HG03460 (cell line): ENCODE results near the gene UGT1A5.

Experiments used
- ATAC-seq: cut with Tn5 transposase; IDR thresholded peaks from one replicate; pipeline ENCODE4 v1.9.1; 2021; ENCODE audit not compliant: unreplicated experiment

UGT1A5 gene

DNA sequence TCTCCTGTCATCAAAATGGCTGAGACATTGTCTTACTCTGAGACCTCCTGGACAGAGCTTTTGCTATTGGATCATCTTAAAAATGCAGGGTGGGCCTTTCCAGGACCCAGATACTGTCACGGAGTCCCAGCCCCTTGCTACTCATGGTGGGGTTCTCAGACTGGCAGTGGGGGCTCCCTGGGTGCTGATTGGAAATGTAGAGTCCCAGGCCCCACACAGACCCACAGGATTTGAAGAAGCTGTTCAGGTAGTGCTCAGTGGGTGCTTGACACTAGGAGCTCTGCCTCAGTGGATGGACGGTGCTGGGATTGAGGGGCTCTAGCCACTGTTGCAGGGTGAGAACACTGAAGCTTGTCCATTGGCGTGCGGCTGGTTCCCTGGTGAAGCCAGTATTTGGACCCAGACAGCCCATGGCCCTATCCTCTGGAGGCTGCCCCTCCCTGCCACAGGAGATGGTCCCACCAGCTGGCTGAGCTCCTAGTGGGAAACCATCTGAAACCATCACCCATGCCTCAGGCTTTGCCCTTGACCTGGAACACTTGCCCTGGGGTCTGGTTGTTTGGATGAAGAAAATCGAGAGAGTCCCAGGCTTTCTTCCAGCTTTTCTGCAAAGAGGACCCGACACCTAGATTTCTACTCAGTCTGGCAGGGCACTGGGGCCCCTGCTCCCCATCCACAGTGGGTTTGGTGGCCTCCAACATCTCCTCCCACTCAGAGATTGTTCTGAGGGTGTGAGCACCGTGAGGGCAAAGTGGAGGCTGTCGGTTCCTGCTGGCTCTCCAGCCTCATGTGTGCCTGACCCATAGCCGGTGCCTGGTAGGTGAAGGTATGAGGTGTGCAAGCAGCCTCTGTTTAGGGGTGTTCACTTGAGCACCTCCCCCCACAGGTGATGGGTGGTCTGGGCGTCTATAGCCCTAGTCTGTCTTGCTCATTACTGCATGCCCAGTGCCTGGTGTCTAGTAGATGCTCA lies 95.5 kb downstream of the UGT1A5 start:
- ATAC-seq: no peak

DNA sequence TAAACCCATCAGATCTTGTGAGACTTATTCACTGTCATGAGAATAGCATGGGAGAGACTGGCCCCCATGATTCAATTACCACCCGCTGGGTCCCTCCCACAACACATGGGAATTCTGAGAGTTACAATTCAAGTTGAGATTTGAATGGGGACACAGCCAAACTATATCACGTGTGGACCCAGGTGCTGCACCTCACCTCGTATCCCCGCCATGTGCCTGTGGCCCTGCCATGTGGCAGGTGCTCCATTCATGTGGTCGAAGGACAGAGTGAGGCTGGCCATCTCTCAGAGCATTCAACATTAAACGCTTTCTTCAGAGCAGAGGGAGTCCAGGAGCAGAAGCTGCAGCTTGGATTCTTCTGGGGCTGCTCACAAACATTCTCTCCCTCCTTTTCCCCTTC lies 97.7 kb downstream of the UGT1A5 start:
- ATAC-seq: no peak

DNA sequence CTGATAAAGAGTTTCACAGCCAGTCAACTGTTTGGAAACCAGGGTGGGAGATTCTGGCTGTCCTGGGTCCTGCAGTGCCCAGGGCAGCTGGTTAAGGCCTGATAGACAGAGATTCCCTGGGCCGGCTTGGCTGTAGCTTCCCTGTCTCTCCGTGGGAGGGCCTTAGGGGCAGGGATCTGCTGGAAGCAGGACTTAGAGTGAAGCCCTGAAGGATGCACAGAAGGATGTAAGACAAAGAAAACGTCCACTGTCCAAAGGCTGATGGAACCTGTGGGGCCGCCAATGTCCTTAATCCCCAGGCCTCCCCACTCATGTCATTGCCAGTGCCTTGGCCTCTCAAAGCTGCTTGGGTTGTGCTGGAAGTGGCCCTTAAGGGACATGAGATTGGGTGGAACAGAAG lies 98.4 kb downstream of the UGT1A5 start:
- ATAC-seq: no peak

DNA sequence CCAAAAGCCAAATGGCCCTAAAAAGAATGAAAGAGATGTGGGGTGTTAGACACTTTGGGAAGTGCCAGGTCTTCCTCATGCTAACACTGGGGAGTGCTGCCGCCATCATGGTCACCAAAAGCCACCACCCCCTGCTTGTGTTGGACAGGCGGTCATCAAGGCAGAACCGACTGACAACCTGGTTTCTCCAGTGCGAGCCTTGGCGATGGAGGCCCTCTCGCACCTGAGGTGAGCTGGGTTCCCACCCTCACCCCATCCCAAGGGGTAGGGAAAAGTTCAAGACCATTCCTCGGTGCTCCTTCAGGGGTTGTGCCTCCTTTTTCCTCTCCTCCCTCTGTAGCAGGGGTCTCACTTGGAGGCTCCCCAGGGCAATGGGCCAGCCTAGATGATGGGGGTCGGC lies 99.0 kb downstream of the UGT1A5 start:
- ATAC-seq: no peak

DNA sequence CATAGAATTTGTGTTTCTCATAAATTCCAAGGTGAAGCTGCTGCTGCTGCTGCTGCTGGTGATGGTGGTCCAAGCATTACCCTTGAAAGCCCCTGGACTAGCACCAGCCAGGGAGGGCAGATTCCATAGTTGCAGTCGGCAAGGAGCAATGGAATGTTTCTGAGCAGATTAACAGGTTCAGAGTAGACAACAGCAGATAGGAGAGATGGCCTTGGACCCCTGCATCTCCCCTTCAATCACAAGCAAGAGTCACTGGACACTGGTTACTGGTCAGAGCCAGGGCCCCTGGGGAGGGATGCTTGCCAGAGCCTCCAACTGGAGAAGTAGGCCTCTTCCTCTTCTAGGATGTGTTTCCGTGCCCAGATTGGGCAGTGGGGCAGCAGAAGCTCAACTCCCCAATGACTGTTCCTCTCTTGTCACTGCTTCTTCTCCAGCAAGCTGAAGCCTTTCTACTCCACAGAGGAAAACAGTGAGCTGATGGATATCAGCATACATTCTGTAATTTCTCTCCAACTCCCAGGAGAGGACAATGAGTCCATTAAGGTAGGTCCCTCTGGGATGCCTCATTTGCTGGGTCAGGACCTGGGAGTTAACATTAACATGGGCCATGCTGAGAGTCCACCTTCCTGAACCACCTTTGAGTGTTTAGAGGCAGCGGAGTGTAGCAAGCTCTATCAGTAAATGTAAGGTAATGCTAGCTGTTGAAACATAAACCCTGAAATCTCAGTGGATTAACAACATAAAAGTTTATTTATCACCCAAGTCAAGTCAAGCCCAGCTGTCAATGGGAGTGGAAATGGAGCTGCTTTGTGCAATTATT lies 100.7 kb downstream of the UGT1A5 start:
- no peak for ATAC-seq

DNA sequence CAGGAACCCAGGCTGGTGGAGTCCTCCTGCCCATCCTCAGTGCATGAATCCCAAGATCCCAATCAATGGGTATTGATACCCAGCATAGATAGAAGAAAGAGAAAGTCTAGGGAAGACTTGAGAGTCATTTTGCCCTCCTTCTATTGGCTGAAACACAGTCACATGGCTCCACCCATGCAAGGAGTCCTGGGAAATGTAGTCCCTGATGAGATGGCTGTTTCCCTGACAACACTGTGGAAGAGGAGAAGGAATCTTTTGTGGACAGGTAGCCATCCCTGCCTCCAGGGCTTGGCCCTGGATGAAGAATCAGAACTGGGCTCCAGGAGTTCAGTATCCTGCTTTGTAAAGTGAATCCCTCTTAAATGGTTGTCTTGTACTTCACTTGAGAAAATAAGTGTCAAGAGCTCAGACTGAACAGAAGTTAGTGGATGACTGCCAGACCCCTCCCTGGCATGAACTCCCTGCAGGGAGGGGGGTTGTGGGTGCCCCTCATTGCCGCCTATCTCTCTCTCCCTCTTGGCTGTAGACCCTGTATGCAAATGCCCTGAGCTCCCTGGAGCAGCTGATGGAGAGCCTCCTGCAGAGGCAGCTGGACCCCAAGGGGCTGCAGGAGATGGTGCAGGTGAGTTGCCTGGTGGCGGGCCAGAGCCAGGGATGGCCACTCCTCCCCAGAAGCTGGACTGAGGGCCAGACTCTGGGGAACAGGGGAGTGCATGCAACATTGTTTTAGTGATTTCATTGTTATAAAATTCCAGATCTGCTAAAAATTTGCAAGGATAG lies 101.5 kb downstream of the UGT1A5 start:
- ATAC-seq: no peak

DNA sequence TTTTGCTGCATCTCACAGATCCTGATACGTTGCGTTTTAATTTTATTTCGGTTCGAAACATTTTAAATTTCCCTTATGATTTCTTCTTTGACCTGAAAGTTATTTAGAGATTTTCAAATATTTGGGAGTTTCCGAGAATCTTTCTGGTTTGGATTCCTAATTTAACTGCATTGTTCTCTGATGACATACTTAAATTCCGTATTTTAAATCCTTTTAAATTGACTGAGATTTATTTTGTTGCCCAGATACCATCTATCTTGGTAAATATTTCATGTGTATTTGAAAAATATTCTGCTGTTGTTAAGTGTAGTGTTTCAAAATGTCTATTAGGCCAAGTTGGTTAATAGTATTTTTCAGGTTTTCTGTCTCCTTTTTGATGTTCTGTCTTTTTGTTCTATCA lies 103.2 kb downstream of the UGT1A5 start:
- no peak for ATAC-seq

DNA sequence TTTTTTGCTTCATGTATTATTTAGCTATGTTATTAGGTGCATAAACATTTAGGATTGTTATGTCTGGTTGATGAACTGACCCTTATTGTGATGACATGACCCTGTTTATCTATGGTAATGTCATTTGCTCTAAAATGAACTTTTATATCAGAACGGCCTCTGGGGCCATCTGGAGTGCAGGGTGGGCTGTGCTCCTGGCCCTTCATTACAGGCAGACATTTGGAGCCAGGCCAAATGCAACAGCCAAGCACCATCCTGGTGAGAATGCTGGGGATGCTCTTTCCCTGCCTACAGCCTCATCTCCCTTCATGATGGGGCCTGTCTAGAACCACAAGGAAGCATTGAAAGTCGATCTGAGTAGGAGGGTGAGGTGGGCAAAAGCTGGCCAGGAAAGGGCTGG lies 103.6 kb downstream of the UGT1A5 start:
- no peak for ATAC-seq

DNA sequence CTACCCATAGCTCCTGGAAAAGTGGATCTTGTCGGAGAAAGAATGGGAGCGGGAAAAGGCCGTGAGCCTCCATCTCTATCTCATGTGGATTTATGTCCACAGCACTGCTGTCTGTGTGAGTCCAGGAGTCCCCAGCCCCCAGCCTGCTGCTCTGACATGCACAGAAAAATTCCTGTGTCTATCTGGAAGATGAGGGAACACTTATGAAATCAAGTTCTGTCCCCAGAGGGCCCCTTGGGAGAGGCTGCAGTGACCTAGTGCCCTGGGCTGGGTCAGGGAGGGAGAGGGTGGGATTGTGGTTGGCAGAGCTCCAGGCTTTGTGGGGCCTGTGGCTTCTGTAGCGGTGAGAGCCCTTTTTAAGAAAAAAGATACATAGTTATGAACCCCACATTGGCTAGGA lies 104.1 kb downstream of the UGT1A5 start:
- no peak for ATAC-seq

DNA sequence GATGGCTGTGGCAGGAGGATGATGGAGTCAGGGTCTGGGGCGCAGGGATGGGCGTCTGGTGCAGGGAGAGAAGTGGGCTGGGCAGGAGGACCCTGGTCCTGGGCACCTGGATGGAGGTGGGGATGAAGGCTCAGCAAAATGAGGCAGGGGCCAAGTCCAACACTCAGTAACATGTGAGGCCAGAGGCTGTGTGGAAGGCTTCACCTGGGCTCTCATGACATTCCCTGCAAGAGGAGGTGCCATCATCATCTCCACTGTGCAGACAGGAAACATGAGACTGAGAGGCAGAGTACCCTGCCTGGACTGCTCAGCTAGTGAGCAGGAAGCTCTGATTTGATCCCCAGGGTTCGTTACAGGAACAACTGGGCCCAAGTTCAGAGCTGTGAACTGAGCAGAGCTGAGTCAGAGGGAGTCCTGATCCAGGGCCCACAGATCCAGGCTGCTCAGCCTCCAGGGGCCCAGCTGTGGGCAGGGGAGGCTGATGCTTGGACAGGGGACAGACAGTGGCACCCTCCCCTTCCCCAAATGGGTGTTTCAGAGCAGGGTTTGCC lies 104.7 kb downstream of the UGT1A5 start:
- no peak for ATAC-seq

DNA sequence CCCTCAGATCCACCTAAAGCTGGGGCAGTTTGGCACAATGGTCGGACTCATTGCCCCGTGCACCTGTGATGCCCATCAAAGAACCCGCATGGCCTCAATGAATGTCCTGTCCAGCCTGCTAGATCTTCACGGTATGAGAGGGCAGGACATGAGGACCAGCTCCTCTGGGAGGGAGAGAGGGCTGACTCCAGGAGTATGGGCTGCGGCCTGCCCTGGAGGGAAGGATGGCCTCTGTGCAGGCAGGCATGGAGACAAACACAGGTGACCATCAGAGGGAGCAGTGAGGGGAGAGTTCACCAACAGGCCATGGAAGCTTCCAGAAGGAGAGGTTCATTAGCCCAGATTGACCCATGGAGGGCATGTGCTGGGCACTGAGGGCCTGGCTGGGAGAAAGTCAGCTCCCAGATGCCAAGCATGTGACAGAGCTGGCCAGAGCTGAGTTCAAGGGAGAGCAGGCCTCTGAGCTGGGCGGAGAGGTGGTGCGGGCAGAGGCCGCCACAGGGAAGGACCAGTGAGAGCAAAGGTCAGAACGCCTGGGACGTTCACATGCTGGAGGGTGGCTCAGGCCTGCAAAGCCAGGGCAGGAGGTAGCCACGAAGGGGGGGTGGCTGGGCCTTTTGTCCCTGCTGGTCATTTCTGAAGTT lies 105.4 kb downstream of the UGT1A5 start:
- no peak for ATAC-seq

DNA sequence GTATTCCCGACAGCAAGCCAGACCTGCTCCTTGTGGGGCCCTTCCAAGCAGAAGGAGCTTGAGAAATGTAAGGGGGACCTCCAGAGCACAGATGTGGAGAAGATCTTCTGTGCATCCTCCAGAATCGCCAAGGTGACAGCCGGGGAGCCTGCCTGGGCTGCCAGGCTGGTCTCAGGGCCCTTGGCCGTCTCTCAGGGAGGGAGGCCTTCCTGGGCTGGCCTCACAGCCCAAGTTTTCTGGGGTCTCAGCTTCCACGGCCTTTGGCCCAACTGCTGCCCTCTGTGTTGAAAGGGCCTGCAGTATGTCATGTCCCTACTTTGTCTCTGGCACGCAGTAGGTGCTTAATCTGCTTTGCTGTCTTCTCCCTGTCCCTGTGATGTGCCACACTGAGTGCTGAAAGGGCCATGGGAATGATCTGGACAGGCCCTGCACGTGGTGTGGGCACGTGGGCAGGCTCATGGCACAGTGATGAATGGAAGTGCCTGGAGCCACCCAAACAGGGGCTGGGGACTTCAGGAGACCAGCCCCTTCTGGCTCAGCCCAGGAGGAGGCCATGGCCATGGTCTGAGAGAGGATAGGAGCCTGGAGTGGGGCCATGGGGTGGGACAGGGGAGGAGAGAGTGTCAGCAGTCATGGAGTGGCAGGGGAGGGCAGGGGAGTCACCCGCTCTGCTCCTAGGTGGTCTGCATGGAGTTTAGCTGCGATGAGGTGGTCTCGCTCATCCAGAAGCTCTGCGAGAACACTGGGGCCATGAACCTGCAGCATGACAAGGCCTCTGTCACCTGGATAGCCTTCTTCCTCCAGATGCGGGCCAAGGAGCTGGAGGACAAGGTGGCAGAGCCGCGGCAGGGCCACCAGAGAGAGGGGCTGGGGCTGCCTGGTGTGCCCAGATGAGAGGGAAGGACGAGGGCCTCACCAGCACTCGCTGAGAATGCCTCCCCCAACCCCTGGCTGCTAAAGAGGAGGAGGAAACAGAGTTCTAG lies 106.2 kb downstream of the UGT1A5 start:
- ATAC-seq: no peak

DNA sequence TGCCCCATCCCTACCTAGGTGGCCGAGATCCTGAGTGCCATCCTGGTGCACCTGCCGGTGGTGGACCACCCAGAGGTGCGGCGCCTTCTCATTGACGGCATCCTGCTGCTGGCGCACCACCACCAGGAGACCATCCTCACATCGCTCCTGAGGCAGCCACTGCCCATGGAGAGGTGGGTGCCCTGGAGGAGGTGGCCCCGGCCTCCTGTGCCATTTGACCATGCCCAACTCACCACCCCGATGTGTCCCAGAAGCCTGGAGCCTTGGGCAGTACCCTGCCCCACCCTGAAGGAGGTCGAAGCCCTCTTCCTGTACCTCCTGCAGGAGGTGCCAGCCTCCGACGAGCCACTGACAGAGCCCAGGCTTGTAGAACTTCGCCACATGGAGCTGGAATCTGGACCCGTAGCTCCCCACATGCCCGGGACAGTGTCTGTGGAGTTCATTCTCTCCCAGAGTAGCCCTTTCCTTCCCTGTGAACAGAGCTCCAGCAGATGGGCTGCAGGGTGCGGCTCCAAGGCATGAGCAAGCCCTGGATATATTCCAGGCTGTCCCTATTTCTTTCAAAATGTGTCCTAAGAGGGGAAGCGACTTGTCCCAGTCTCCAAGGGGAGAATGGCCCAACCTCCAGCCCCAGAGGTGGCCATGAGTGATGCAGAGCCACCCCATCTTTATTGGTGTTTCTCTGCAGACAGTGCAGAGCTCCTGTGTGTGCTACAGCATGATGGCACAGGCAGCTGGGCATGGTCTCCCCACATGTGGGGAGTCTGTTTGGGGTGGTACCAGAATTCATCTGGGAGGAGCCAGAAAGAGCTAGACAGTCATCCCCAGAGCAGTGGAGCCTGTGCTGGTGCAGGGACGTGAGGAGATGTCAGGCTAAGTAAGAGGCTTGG lies 107.4 kb downstream of the UGT1A5 start:
- no peak for ATAC-seq

DNA sequence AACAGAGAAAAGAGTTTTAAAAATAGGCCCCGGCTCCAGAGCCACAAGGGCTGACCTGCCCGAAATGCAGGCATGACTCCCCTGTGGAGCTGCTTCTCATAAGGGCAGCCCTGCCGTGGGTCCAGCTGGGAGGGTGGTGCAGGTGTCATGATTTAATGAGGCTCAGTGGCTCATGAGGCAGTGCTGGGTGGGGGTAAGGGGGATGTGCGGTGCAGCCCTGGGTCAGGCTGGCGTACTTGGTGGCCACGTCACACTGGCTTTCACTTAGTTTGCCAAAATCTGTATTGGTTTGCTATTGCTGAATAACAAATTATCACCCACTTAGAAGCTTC lies 108.0 kb downstream of the UGT1A5 start:
- ATAC-seq: no peak

DNA sequence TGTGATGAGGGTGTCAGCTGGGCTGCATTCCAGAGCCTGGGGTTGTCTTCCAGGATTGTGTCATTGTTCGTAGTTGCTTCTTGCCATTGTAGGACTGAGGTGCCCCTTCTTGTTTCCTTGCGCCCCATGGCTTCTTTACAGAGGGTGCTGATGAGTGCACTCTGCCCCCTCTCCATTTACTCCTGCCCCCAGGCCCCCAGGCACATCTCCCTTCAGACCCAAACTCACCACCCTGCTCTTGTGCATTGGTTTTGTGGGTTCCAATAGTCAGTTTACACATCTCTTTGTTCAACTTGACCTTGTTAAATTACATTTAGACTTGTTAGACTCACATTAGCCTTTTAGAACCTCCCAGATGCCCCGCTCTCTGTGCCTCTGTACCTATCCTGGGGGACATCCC lies 108.5 kb downstream of the UGT1A5 start:
- ATAC-seq: no peak

DNA sequence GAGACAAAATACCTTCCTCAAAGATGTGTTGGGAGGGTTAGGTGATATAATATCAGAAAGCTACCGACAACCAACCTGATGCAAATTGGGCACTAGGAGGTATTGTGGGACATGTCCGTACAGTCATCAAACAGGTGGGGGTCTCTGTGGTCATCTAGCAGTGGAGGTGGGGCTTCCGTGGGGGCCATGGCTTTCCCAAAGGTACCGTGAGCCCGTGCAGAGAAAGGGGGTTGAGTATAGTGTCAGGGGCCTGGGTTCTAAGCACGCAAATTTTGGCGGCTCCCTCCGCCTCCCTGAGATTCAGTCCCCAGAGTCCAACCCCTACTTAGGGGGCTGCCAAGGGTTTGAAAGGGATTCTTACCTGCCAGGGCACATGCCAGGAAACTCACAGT lies 109.0 kb downstream of the UGT1A5 start:
- no peak for ATAC-seq

DNA sequence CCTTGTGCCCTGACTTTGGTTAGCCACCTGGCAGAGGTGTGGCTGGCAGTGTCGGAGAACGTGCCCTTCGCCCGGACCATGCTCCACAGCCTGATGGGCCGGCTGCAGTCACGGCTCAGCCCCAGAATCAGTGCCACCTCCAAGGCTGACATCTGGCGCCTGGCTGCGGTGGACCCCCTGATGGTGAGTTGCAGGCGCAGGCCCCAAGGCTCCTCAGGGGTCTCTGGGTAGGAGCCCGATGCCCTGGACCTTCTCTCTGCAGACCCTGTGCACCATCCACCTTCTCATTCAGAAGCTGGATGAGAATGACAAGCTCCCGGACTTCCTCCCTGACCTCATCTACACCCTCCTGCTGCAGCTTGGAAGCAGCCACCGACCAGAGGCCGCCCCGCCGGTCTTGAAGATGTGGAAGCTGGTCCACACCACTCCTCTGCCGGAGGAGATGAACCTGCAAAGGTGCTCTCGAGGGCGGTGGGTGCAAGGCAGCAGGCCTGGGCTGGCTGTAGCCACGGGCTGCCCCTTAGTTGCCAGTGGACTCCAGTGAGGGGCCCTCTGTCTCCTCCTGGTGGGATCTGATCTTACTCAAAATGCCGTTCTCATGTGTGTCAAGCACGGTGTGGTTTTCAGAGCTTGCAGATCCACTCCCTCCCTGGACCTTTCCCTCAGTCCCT lies 109.5 kb downstream of the UGT1A5 start:
- ATAC-seq: no peak
